HCT116 (cell line): ENCODE data around the gene ANKS1A. TPM values are rescaled to one million over a fixed set of nuclear protein-coding genes. Genes with fewer than 3 reads are reported as not detected.
"Not testable (repeated sequence)": the region's sequence is repeated elsewhere in the genome, so short reads cannot be mapped to it uniquely, and the experiment has no call there.

Source experiments
- ATAC-seq: fragments of 200-7000 bp; cut with Tn5 transposase; 2 replicates; pipeline ENCODE4 v1.9.1; 2020; ENCODE audit warnings: mild to moderate bottlenecking, moderate library complexity
- BruUV-seq: library from RNA; stranded (reverse); fragments of 400-500 nt; replicated peaks from 2 replicates; lab custom pipeline; 2021; lab: Mats Ljungman, UMichigan
- CTCF ChIA-PET: fragments of 300-600 bp; sonication (Branson Sonifier 250); formaldehyde crosslinking; loops from one replicate; lab custom pipeline; 2021; ENCODE audit warnings: antibody characterized with exemption; lab: Charles Lee
- POLR2A ChIA-PET: fragments of 300-600, 350-600 bp; sonication (Branson Sonifier 250); formaldehyde crosslinking; loops from one replicate; lab custom pipeline; 2021; ENCODE audit warnings: antibody characterized with exemption; lab: Charles Lee
- RAD21 ChIA-PET, 2 experiments: fragments of 300-600 bp; sonication (Branson Sonifier 250); formaldehyde crosslinking; loops; one replicate each; lab custom pipeline; 2023; ENCODE audit warnings: low total read pairs in 2 of 2; ENCODE audit not compliant: uncharacterized antibody in 2 of 2, unreplicated experiment in 2 of 2, low non-redundant PET in 1 of 2; lab: Charles Lee
- DNase-seq: peaks from one replicate; pipeline ENCODE4 v3.0.0-alpha.2; 2010; ENCODE audit warnings: low read depth, low spot score
- H2AFZ ChIP-seq: fragments of 200-600 bp; shearing (Covaris generic), sonication (generic); 2 replicates; pipeline ENCODE4 v1.6.1; 2017; ENCODE audit warnings: low read depth, mixed run types, mixed read lengths, antibody characterized with exemption, low read length; ENCODE audit not compliant: poor library complexity, severe bottlenecking
- H3K27ac ChIP-seq: 2 replicates; pipeline ENCODE4 v1.5.1; 2012; ENCODE audit warnings: low read depth, low read length
- H3K27me3 ChIP-seq: fragments of 200-600 bp; sonication (generic); 2 replicates; pipeline ENCODE4 v1.6.1; 2016; ENCODE audit warnings: mixed run types, low read length, mixed read lengths; ENCODE audit not compliant: insufficient read depth
- H3K36me3 ChIP-seq, 2 experiments: fragments of 200-500 bp in 1 of 2; fragments of 200-600 bp in 1 of 2; sonication (Bioruptor generic) in 1 of 2; sonication (generic) in 1 of 2; 2 replicates each; pipeline versions ENCODE4 v1.5.1 to v1.6.1; 2014 to 2016; ENCODE audit warnings: low read length in 2 of 2, inconsistent platforms in 1 of 2, mixed read lengths in 1 of 2, mixed run types in 1 of 2; ENCODE audit not compliant: insufficient read depth in 2 of 2, control insufficient read depth in 1 of 2
- H3K4me1 ChIP-seq, 2 experiments: fragments of 200-600 bp in 1 of 2; sonication (generic) in 1 of 2; 2 replicates each; pipeline versions ENCODE4 v1.5.1 to v1.6.1; 2012 to 2017; ENCODE audit warnings: low read length in 2 of 2, inconsistent platforms in 1 of 2, mild to moderate bottlenecking in 1 of 2, mixed read lengths in 1 of 2, mixed run types in 1 of 2, moderate library complexity in 1 of 2; ENCODE audit not compliant: insufficient read depth in 2 of 2, control insufficient read depth in 1 of 2
- H3K4me2 ChIP-seq: fragments of 200-600 bp; sonication (generic); 2 replicates; pipeline ENCODE4 v1.6.1; 2017; ENCODE audit warnings: mixed run types, low read length, mixed read lengths
- H3K4me3 ChIP-seq, 2 experiments: fragments of 200-600 bp in 1 of 2; sonication (generic) in 1 of 2; replicated peaks in 1 of 2; 2 replicates each; pipeline ENCODE4 v1.5.1; 2011 to 2016; ENCODE audit warnings: low read length in 2 of 2, control low read depth in 1 of 2, low read depth in 1 of 2, mild to moderate bottlenecking in 1 of 2, mixed read lengths in 1 of 2, mixed run types in 1 of 2
- H3K79me2 ChIP-seq: fragments of 200-600 bp; sonication (generic); 2 replicates; pipeline ENCODE4 v1.6.1; 2017; ENCODE audit warnings: mild to moderate bottlenecking, mixed run types, low read length, moderate library complexity, mixed read lengths; ENCODE audit not compliant: insufficient read depth
- H3K9ac ChIP-seq: fragments of 200-600 bp; sonication (generic); 2 replicates; pipeline ENCODE4 v1.6.1; 2016; ENCODE audit warnings: low read length, mixed read lengths
- H3K9me2 ChIP-seq: fragments of 200-600 bp; sonication (generic), shearing (Covaris generic); 2 replicates; pipeline ENCODE4 v1.6.1; 2017; ENCODE audit warnings: mixed run types, mild to moderate bottlenecking, moderate library complexity; ENCODE audit not compliant: insufficient read depth
- H3K9me3 ChIP-seq, 2 experiments: fragments of 200-500 bp in 1 of 2; fragments of 200-600 bp in 1 of 2; sonication (Bioruptor generic) in 1 of 2; sonication (generic) in 1 of 2; 2 replicates each; pipeline ENCODE4 v1.6.1; 2014 to 2017; ENCODE audit warnings: low read length in 2 of 2, mixed read lengths in 2 of 2, inconsistent platforms in 1 of 2, low read depth in 1 of 2, mild to moderate bottlenecking in 1 of 2, mixed run types in 1 of 2, moderate library complexity in 1 of 2; ENCODE audit not compliant: control insufficient read depth in 1 of 2, insufficient read depth in 1 of 2
- H4K20me1 ChIP-seq: fragments of 200-600 bp; sonication (generic), shearing (Covaris generic); 2 replicates; pipeline ENCODE4 v1.6.1; 2017; ENCODE audit warnings: mixed run types, mild to moderate bottlenecking, moderate library complexity; ENCODE audit not compliant: insufficient read depth
- MAX ChIP-seq: IDR thresholded peaks from 2 replicates; pipeline ENCODE4 v1.6.1; 2012
- POLR2AphosphoS5 ChIP-seq: IDR thresholded peaks from 2 replicates; pipeline ENCODE4 v1.6.1; 2011; ENCODE audit warnings: mild to moderate bottlenecking, low read depth, low read length, moderate library complexity
- intact Hi-C: fragments of 100-400 bp; cut with micrococcal nuclease; formaldehyde crosslinking; loops from 2 replicates; pipeline ENCODE4 v1.10.0; 2022
- total RNA-seq: library from RNA; stranded (reverse); gene quantifications from one replicate; pipeline ENCODE4 v1.2.1, GENCODE V29; 2021; ENCODE audit not compliant: unreplicated experiment

Gene ANKS1A
- total RNA-seq, 1 experiment from 2014 or later = 20.6 TPM

DNA sequence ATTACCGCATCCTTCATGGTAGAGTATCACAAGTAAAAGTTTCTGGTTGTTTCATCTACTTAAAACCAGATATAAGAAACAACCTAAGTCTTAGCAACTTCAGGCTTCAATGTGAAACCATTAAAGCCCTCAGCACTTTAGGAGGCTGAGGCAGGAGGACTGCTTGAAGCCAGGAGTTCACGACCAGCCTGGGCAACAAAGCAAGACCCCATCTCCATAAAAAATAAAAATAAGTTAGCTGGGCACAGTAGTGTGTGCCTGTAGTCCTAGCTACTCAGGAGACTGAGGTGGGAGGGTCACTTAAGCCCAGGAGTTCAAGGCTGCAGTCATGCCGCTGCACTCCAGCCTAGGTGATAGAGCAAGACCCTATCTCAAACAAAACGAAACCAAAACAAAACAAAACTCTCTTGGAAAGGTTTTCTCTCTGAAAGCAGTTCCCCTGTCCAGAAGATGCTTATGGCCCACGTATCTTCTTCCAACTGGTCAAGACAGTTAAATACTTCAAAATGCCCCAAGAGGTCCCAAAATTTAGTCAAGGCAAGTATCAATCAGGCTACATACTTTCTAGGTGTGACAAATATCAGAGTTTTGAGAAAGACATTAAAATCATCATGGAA, 11.1 kb upstream of the ANKS1A start:
- Histone ChIP-seq H3K4me2 (no peak overlapping the region), H4K20me1 (0 out of 2 replicates have a peak, but pooled peaks cover 5% of the 10 kb centered on the region), H3K4me1 (no peaks in the 10 kb centered on the region), H3K9ac (no peak overlapping the region), H3K79me2 (peaks cover 12% of the 10 kb centered on the region), H3K9me3 (no peaks in the 10 kb centered on the region), H3K36me3 (peaks cover 27 to 32% of the 10 kb centered on the region in 2 experiments; a peak in 3 of 4 replicates), H3K9me2 (no peaks in the 10 kb centered on the region), H3K27ac (no peak overlapping the region), H3K27me3 (no peaks in the 10 kb centered on the region), H3K4me3 (no peak overlapping the region), H2AFZ (no peak overlapping the region)
- no peak for DNase-seq
- POLR2A ChIA-PET = no interaction called here
- RAD21 ChIA-PET = no interaction called here
- ATAC-seq = no peak
- CTCF ChIA-PET = no interaction called here
- TF ChIP-seq MAX = no peak
- 0 out of 2 replicates have a peak, but pooled peaks have one; percentile 22 for TF ChIP-seq POLR2AphosphoS5
- BruUV-seq = TSS peak; percentile 21
- intact Hi-C loops = no loop called here

DNA sequence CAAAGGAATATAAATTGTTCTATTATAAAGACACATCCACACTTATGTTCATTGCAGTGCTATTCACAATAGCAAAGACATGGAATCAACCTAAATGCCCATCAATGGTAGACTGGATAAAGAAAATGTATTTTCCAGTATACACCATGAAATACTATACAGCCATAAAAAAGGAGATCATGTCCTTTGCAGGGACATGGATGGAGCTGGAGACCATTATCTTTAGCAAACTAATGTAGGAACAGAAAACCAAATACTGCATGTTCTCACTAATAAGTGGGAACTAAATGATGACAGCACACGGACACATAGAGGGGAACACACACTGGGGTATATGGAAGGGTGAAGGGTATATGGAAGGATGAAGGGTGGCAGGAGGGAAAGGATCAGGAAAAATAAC, 5.0 kb upstream of the ANKS1A start:
- H3K27me3 ChIP-seq, H4K20me1 ChIP-seq, H3K27ac ChIP-seq, DNase-seq, H2AFZ ChIP-seq, ATAC-seq, H3K4me3 ChIP-seq, H3K4me2 ChIP-seq, CTCF ChIA-PET, H3K9ac ChIP-seq, H3K9me3 ChIP-seq, RAD21 ChIA-PET, POLR2A ChIA-PET, H3K4me1 ChIP-seq, H3K9me2 ChIP-seq, intact Hi-C loops, BruUV-seq: not testable (repeated sequence)
- H3K79me2 ChIP-seq = peaks cover 62% of the 10 kb centered on the region
- H3K36me3 ChIP-seq = peaks cover 0 to 10% of the 10 kb centered on the region in 2 experiments; a peak in 2 of 4 replicates
